Transverse colon (tissue), 4 donors: Measurements from ENCODE around the gene SLC35G2. TPM values are rescaled to one million over a fixed set of nuclear protein-coding genes. Genes with fewer than 3 reads are reported as not detected.

Experiments
- DNase-seq: peaks from one replicate; pipeline ENCODE4 v3.0.0-alpha.2; 2019
- H3K27ac ChIP-seq, 4 donors: fragments of 200-600 bp; sonication (generic); 2 replicates each; pipeline ENCODE4 v1.5.1; 2016 to 2018; ENCODE audit warnings: inconsistent platforms in 4 of 4
- H3K27me3 ChIP-seq: fragments of 200-600 bp; sonication (generic); 2 replicates; pipeline ENCODE4 v1.5.1; 2017; ENCODE audit warnings: inconsistent platforms
- H3K36me3 ChIP-seq, 4 donors: fragments of 200-600 bp; sonication (generic); 2 replicates each; pipeline ENCODE4 v1.5.1; 2017 to 2019; ENCODE audit warnings: inconsistent platforms in 4 of 4
- H3K4me1 ChIP-seq, 4 donors: fragments of 200-600 bp; sonication (generic); 2 replicates each; pipeline ENCODE4 v1.5.1; 2017 to 2020; ENCODE audit warnings: inconsistent platforms in 4 of 4
- H3K4me3 ChIP-seq, 4 donors: fragments of 200-600 bp; sonication (generic); 1 replicate in 1 of 4; 2 replicates in 3 of 4; pipeline versions ENCODE4 v1.5.1 to v1.6.1; 2017 to 2019; ENCODE audit warnings: inconsistent platforms in 4 of 4
- H3K9me3 ChIP-seq, 2 donors: fragments of 200-600 bp; sonication (generic); 2 replicates each; pipeline ENCODE4 v1.5.1; 2017 to 2019; ENCODE audit warnings: inconsistent platforms in 2 of 2
- CTCF ChIP-seq, 5 experiments: fragments of 200-600 bp in 3 of 5; fragments of 450-650 bp in 2 of 5; sonication (generic) in 3 of 5; IDR thresholded peaks; 1 replicate in 2 of 5; 2 replicates in 3 of 5; pipeline ENCODE4 v1.5.1; 2016 to 2017; ENCODE audit warnings: antibody characterized with exemption in 5 of 5, inconsistent platforms in 3 of 5, mild to moderate bottlenecking in 2 of 5, moderate library complexity in 1 of 5
- EP300 ChIP-seq: sonication (generic); formaldehyde crosslinking; IDR thresholded peaks from one replicate; pipeline ENCODE4 v1.6.1; 2017; ENCODE audit warnings: antibody characterized with exemption, low read depth
- POLR2A ChIP-seq: fragments of 450-650 bp; IDR thresholded peaks from one replicate; pipeline ENCODE4 v1.6.1; 2016; ENCODE audit warnings: antibody characterized with exemption, mild to moderate bottlenecking, moderate library complexity
- POLR2AphosphoS5 ChIP-seq, 3 donors: sonication (generic); formaldehyde crosslinking; IDR thresholded peaks; one replicate each; pipeline ENCODE4 v1.6.1; 2016; ENCODE audit warnings: antibody characterized with exemption in 3 of 3
- WGBS, 2 donors: methylation state at CpG; one replicate each; pipeline ENCODE4 v1.1.5; 2018; ENCODE audit warnings: low coverage in 1 of 2; 5-methylcytosine and 5-hydroxymethylcytosine counted together
- in situ Hi-C, 4 donors: fragments of 200-750 bp; cut with MboI; loops; one replicate each; pipeline versions ENCODE4 v1.15.0 to v1.15.1; 2017; ENCODE audit warnings: low sequenced_read_pairs in 3 of 4, low pct_ligation_motif_present in 1 of 4, low pct_unique_long_range_greater_than_20kb in 1 of 4
- intact Hi-C: fragments of 100-400 bp; cut with DNase I; formaldehyde crosslinking; loops from one replicate; pipeline ENCODE4 v1.15.1; 2023; ENCODE audit warnings: low total_unique reads
- total RNA-seq, 4 donors: library from RNA; depleted of rRNA; stranded (reverse); fragments of >200 nt; gene quantifications; one replicate each; pipeline ENCODE4 v1.1.0, GENCODE V29; 2016

SLC35G2 gene
- total RNA-seq, 4 donors from 2014 or later = 0.68 to 23.3 (median 2.1) TPM; not detected in 1

- no peaks in the 10 kb centered on the region for H3K27me3 ChIP-seq
- TF ChIP-seq CTCF (IDR thresholded peaks at IDR 0.05) = no peak
- TF ChIP-seq POLR2A = no peak
- TF ChIP-seq EP300 = no peak
- TF ChIP-seq POLR2AphosphoS5 (IDR thresholded peaks at IDR 0.05) = no peak
- peaks cover 0 to 25% (median 7%) of the 10 kb centered on the region in 4 donors for H3K4me1 ChIP-seq
- intact Hi-C loops (no loop called here), in situ Hi-C loops (no loop called here)
- H3K4me3 ChIP-seq = no peak overlapping the region
- H3K9me3 ChIP-seq = no peaks in the 10 kb centered on the region
- no peak for DNase-seq
- no peak overlapping the region for H3K27ac ChIP-seq
- 90 to 92% methylated on average over 7 to 9 of the region's 9 CpGs for WGBS, 2 donors
- no peaks in the 10 kb centered on the region for H3K36me3 ChIP-seq
These were observed 65.2 kb downstream of the SLC35G2 start for GRCh38 chr3:136883967-136884720.

- no peak overlapping the region for H3K4me3 ChIP-seq
- TF ChIP-seq CTCF (IDR thresholded peaks at IDR 0.05) (no peak), EP300 (no peak), POLR2A (no peak), POLR2AphosphoS5 (IDR thresholded peaks at IDR 0.05) (no peak)
- no peaks in the 10 kb centered on the region for H3K27me3 ChIP-seq
- WGBS, 2 donors = 57 to 67% methylated on average over 2 to 5 of the region's 5 CpGs
- peaks cover 0 to 25% (median 7%) of the 10 kb centered on the region in 4 donors for H3K4me1 ChIP-seq
- intact Hi-C loops = no loop called here
- no peaks in the 10 kb centered on the region for H3K9me3 ChIP-seq
- no peaks in the 10 kb centered on the region for H3K36me3 ChIP-seq
- H3K27ac ChIP-seq = no peak overlapping the region
- in situ Hi-C loops = no loop called here
- DNase-seq = no peak
These were observed 66.7 kb downstream of the SLC35G2 start for GRCh38 chr3:136885357-136886213.

- TF ChIP-seq EP300 = no peak
- no peak for TF ChIP-seq POLR2AphosphoS5 (IDR thresholded peaks at IDR 0.05)
- TF ChIP-seq CTCF (IDR thresholded peaks at IDR 0.05) = no peak
- TF ChIP-seq POLR2A = no peak
- DNase-seq = no peak
- H3K27me3 ChIP-seq = no peaks in the 10 kb centered on the region
- no peak overlapping the region for H3K4me3 ChIP-seq
- H3K4me1 ChIP-seq = peaks cover 0 to 19% (median 13%) of the 10 kb centered on the region in 4 donors
- 86% methylated on average over 24 of the region's 24 CpGs; no CpG with 5 or more reads in 1 of the 2 donors for WGBS, 2 donors
- H3K9me3 ChIP-seq = no peaks in the 10 kb centered on the region
- H3K36me3 ChIP-seq = no peaks in the 10 kb centered on the region
- intact Hi-C loops = no loop called here
- H3K27ac ChIP-seq = no peak overlapping the region
- in situ Hi-C loops = no loop called here
These were observed 71.0 kb downstream of the SLC35G2 start for GRCh38 chr3:136889947-136890346.
